CD4-positive, alpha-beta T cell treated with Interleukin-6 at 100 ng/mL for 8 hours (primary cell): Measurements from ENCODE around the gene CIRBP.
"Not testable (repeated sequence)": the region's sequence is repeated elsewhere in the genome, so short reads cannot be mapped to it uniquely, and the experiment has no call there.

ENCODE experiments used
- DNase-seq: peaks from one replicate; pipeline ENCODE4 v3.0.0-alpha.2; 2020; ENCODE audit warnings: mixed read lengths, low spot score

CIRBP gene

GRCh38 chr19:1309977-1310852, 41.1 kb downstream of the CIRBP start:
- no peak for DNase-seq

GRCh38 chr19:1310853-1311180, 41.7 kb downstream of the CIRBP start:
- DNase-seq: no peak

GRCh38 chr19:1311543-1312091, 42.5 kb downstream of the CIRBP start:
- no peak for DNase-seq

- no peak for DNase-seq
Measured at GRCh38 chr19:1312767-1313694, 43.9 kb downstream of the CIRBP start.

- no peak for DNase-seq
Measured at GRCh38 chr19:1313695-1314613, 44.8 kb downstream of the CIRBP start.

GRCh38 chr19:1315470-1316166, 46.5 kb downstream of the CIRBP start:
- DNase-seq: no peak

GRCh38 chr19:1316466-1316865, 47.3 kb downstream of the CIRBP start:
- DNase-seq: no peak

GRCh38 chr19:1317274-1318003, 48.3 kb downstream of the CIRBP start:
- DNase-seq: no peak

GRCh38 chr19:1318678-1319471, 49.7 kb downstream of the CIRBP start:
- DNase-seq: no peak

- not testable (repeated sequence) for DNase-seq
Measured at GRCh38 chr19:1320282-1320650, 51.1 kb downstream of the CIRBP start.

- no peak for DNase-seq
Measured at GRCh38 chr19:1321539-1321938, 52.4 kb downstream of the CIRBP start.

- DNase-seq: no peak
Measured at GRCh38 chr19:1322198-1322981, 53.3 kb downstream of the CIRBP start.

GRCh38 chr19:1324249-1324805, 55.2 kb downstream of the CIRBP start:
- no peak for DNase-seq
